H1 (cell line): ENCODE results near the gene CD300LF. TPM values are rescaled to one million over a fixed set of nuclear protein-coding genes. Genes with fewer than 3 reads are reported as not detected.

Source experiments
- CBX5 ChIP-seq: fragments of 300-800, 300-1000 bp; sonication (generic); IDR thresholded peaks from 2 replicates; pipeline ENCODE4 v1.7.1; 2016; ENCODE audit warnings: antibody characterized with exemption, low read length, low read depth
- CHD7 ChIP-seq: fragments of 300-600 bp; sonication (generic); IDR thresholded peaks from 2 replicates; pipeline ENCODE4 v1.7.1; 2012; ENCODE audit warnings: low read length, moderate library complexity, mild to moderate bottlenecking, inconsistent platforms; ENCODE audit not compliant: insufficient replicate concordance
- HDAC6 ChIP-seq: IDR thresholded peaks from one replicate; pipeline ENCODE4 v1.7.1; 2012; ENCODE audit warnings: low read depth, mild to moderate bottlenecking, inconsistent platforms, low read length, moderate library complexity
- PHF8 ChIP-seq: fragments of 200-600 bp; sonication (generic); conservative IDR thresholded peaks from 2 replicates; pipeline ENCODE4 v1.7.1; 2012; ENCODE audit warnings: low read depth, mild to moderate bottlenecking, inconsistent platforms, low read length, moderate library complexity
- RAD21 ChIP-seq, 2 experiments: IDR thresholded peaks in 1 of 2; conservative IDR thresholded peaks in 1 of 2; 2 replicates each; pipeline ENCODE4 v1.6.1; 2011; ENCODE audit warnings: low read depth in 2 of 2, low read length in 2 of 2, improper control_type of control experiment in 1 of 2, inconsistent platforms in 1 of 2, mild to moderate bottlenecking in 1 of 2, moderate library complexity in 1 of 2
- TAF7 ChIP-seq: optimal IDR thresholded peaks from 2 replicates; pipeline ENCODE3; 2011; ENCODE audit warnings: low read depth, mild to moderate bottlenecking, inconsistent platforms, low read length, moderate library complexity, borderline replicate concordance
- polyA plus RNA-seq, 7 experiments: library from polyadenylated mRNA; depleted of rRNA in 3 of 7; stranded (reverse) in 5 of 7; unstranded in 2 of 7; fragments of >200 nt in 5 of 7; fragments of 200-250 nt in 2 of 7; gene quantifications; 1 replicate in 5 of 7; 2 replicates in 1 of 7; 4 replicates in 1 of 7; pipeline versions ENCODE4 v1.2.1 to v1.2.3, GENCODE V29; 2011 to 2013; ENCODE audit warnings: missing spikeins in 2 of 7, mixed read lengths in 2 of 7
- total RNA-seq: library from RNA; stranded (reverse); fragmentation: NEBNext Ultra II Directional; extraction: Animal tissue kit (Norgen Biotek cat#: 25700); gene quantifications from 2 replicates; pipeline ENCODE4 v1.2.1, GENCODE V29; 2021

The CD300LF gene
- total and polyA plus RNA-seq, 2 of the 8 experiments (the other 6 are each of a cell fraction or from before 2014, with no cell fraction given) = not detected

GRCh38 chr17:74698069-74698468 is 14.7 kb downstream of the CD300LF start (continued):
- TF ChIP-seq CHD7 (no peak), CBX5 (no peak), RAD21 (IDR thresholded peaks at IDR 0.05 in 1 of 2, conservative IDR thresholded peaks at IDR 0.05 in 1 of 2; ENCODE audit: low read depth in 2 of 2, low read length in 2 of 2) (no peak), TAF7 (no peak), HDAC6 (no peak), PHF8 (no peak)
